H9 (cell line): ENCODE data around the gene VAV1. TPM values are rescaled to one million over a fixed set of nuclear protein-coding genes. Genes with fewer than 3 reads are reported as not detected.

Source experiments
- DNase-seq: peaks from one replicate; pipeline ENCODE4 v3.0.0-alpha.2; 2017
- H2AFZ ChIP-seq: one replicate; pipeline ENCODE4 v1.6.1; 2013; ENCODE audit warnings: mild to moderate bottlenecking, low read length, control low read depth, moderate library complexity
- H2AK5ac ChIP-seq: 2 replicates; pipeline ENCODE4 v1.6.1; 2013; ENCODE audit warnings: low read length, control low read depth, mixed read lengths; ENCODE audit not compliant: insufficient read length
- H2BK120ac ChIP-seq: one replicate; pipeline ENCODE4 v1.6.1; 2013; ENCODE audit warnings: low read depth, mild to moderate bottlenecking, low read length, control low read depth, inconsistent platforms; ENCODE audit not compliant: poor library complexity, severe bottlenecking
- H2BK12ac ChIP-seq: 2 replicates; pipeline ENCODE4 v1.6.1; 2013; ENCODE audit warnings: low read length, control low read depth, mixed read lengths, low read depth; ENCODE audit not compliant: insufficient read length
- H2BK15ac ChIP-seq: 2 replicates; pipeline ENCODE4 v1.6.1; 2013; ENCODE audit warnings: low read depth, low read length, control low read depth
- H2BK20ac ChIP-seq: one replicate; pipeline ENCODE4 v1.6.1; 2013; ENCODE audit warnings: low read depth, mild to moderate bottlenecking, low read length, control low read depth, inconsistent platforms; ENCODE audit not compliant: poor library complexity, severe bottlenecking
- H2BK5ac ChIP-seq: 2 replicates; pipeline ENCODE4 v1.6.1; 2013; ENCODE audit warnings: low read length, control low read depth, mixed read lengths; ENCODE audit not compliant: insufficient read length
- H3K14ac ChIP-seq: 2 replicates; pipeline ENCODE4 v1.6.1; 2013; ENCODE audit warnings: low read length, control low read depth; ENCODE audit not compliant: insufficient read depth
- H3K18ac ChIP-seq: 2 replicates; pipeline ENCODE4 v1.6.1; 2013; ENCODE audit warnings: low read depth, mild to moderate bottlenecking, mixed read lengths, low read length, control low read depth; ENCODE audit not compliant: insufficient read length
- H3K23ac ChIP-seq: 2 replicates; pipeline ENCODE4 v1.6.1; 2013; ENCODE audit warnings: low read length, control low read depth, mixed read lengths, low read depth; ENCODE audit not compliant: insufficient read length
- H3K23me2 ChIP-seq: 2 replicates; pipeline ENCODE4 v1.6.1; 2013; ENCODE audit warnings: low read depth, mild to moderate bottlenecking, mixed read lengths, low read length, control low read depth; ENCODE audit not compliant: insufficient read length, poor library complexity, severe bottlenecking
- H3K27ac ChIP-seq: 2 replicates; pipeline ENCODE4 v1.5.1; 2013; ENCODE audit warnings: low read length, control low read depth, mixed read lengths, low read depth; ENCODE audit not compliant: insufficient read length
- H3K27me3 ChIP-seq: 2 replicates; pipeline ENCODE4 v1.6.1; 2013; ENCODE audit warnings: low read length, control low read depth, inconsistent platforms; ENCODE audit not compliant: insufficient read depth
- H3K4ac ChIP-seq: 2 replicates; pipeline ENCODE4 v1.6.1; 2013; ENCODE audit warnings: low read depth, mild to moderate bottlenecking, control low read depth, inconsistent platforms, low read length, moderate library complexity
- H3K4me1 ChIP-seq: 2 replicates; pipeline ENCODE4 v1.6.1; 2013; ENCODE audit warnings: low read length, control low read depth, inconsistent platforms; ENCODE audit not compliant: insufficient read depth
- H3K4me2 ChIP-seq: 2 replicates; pipeline ENCODE4 v1.6.1; 2013; ENCODE audit warnings: low read length, control low read depth, mixed read lengths; ENCODE audit not compliant: insufficient read length, insufficient read depth
- H3K56ac ChIP-seq: 2 replicates; pipeline ENCODE4 v1.6.1; 2013; ENCODE audit warnings: low read depth, mild to moderate bottlenecking, mixed read lengths, low read length, control low read depth; ENCODE audit not compliant: insufficient read length
- H3K79me1 ChIP-seq: 2 replicates; pipeline ENCODE4 v1.6.1; 2013; ENCODE audit warnings: low read depth, mild to moderate bottlenecking, moderate library complexity, low read length, control low read depth, inconsistent platforms; ENCODE audit not compliant: insufficient read depth, poor library complexity, severe bottlenecking
- H3K79me2 ChIP-seq: 2 replicates; pipeline ENCODE4 v1.6.1; 2013; ENCODE audit warnings: low read length, control low read depth, inconsistent platforms; ENCODE audit not compliant: insufficient read depth
- H3K9ac ChIP-seq: 2 replicates; pipeline ENCODE4 v1.6.1; 2013; ENCODE audit warnings: low read length, control low read depth, mixed read lengths; ENCODE audit not compliant: insufficient read length; ENCODE audit errors: extremely low read depth
- H3K9me3 ChIP-seq: one replicate; pipeline ENCODE4 v1.6.1; 2013; ENCODE audit warnings: low read depth, low read length, inconsistent platforms; ENCODE audit not compliant: control insufficient read depth
- H3T11ph ChIP-seq: one replicate; pipeline ENCODE4 v1.6.1; 2013; ENCODE audit warnings: mild to moderate bottlenecking, low read length, control low read depth, inconsistent platforms
- H4K20me1 ChIP-seq: one replicate; pipeline ENCODE4 v1.6.1; 2013; ENCODE audit not compliant: control insufficient read depth, insufficient read length, insufficient read depth
- H4K5ac ChIP-seq: 2 replicates; pipeline ENCODE4 v1.6.1; 2013; ENCODE audit warnings: low read depth, mild to moderate bottlenecking, mixed read lengths, low read length, control low read depth; ENCODE audit not compliant: insufficient read length
- H4K8ac ChIP-seq: replicated peaks from 2 replicates; pipeline ENCODE4 v1.6.1; 2013; ENCODE audit warnings: low read length, control low read depth, mixed read lengths, low read depth; ENCODE audit not compliant: insufficient read length
- H4K91ac ChIP-seq: 2 replicates; pipeline ENCODE4 v1.6.1; 2013; ENCODE audit warnings: low read depth, mild to moderate bottlenecking, moderate library complexity, mixed read lengths, low read length, control low read depth; ENCODE audit not compliant: insufficient read length
- H3K27ac Mint-ChIP-seq, 3 experiments: 2 replicates in 2 of 3; 3 replicates in 1 of 3; pipeline ENCODE4 v1.8.0; 2020 to 2021; ENCODE audit warnings: mixed read lengths in 3 of 3, mild to moderate bottlenecking in 1 of 3, moderate library complexity in 1 of 3
- H3K27me3 Mint-ChIP-seq: 2 replicates; pipeline ENCODE4 v1.8.0; 2021; ENCODE audit warnings: low read depth, mild to moderate bottlenecking, moderate library complexity, mixed read lengths
- H3K36me3 Mint-ChIP-seq, 3 experiments: 2 replicates in 2 of 3; 3 replicates in 1 of 3; pipeline ENCODE4 v1.8.0; 2020 to 2021; ENCODE audit warnings: low read depth in 3 of 3, mixed read lengths in 3 of 3; ENCODE audit not compliant: insufficient read depth in 1 of 3
- H3K4me1 Mint-ChIP-seq, 2 experiments: 2 replicates each; pipeline ENCODE4 v1.8.0; 2020; ENCODE audit warnings: mixed read lengths in 2 of 2
- H3K4me3 Mint-ChIP-seq, 2 experiments: 2 replicates in 1 of 2; 3 replicates in 1 of 2; pipeline ENCODE4 v1.8.0; 2020 to 2021; ENCODE audit warnings: mild to moderate bottlenecking in 2 of 2, mixed read lengths in 2 of 2, moderate library complexity in 1 of 2
- H3K9me3 Mint-ChIP-seq, 2 experiments: 2 replicates in 1 of 2; 3 replicates in 1 of 2; pipeline ENCODE4 v1.8.0; 2020; ENCODE audit warnings: mild to moderate bottlenecking in 2 of 2, mixed read lengths in 2 of 2, moderate library complexity in 1 of 2
- CTCF ChIP-seq: fragments of 200-600 bp; sonication (generic); conservative IDR thresholded peaks from 3 replicates; pipeline ENCODE4 v1.8.0; 2021; ENCODE audit warnings: antibody characterized with exemption, mild to moderate bottlenecking
- WGBS: extraction: QIAGEN DNeasy Blood & Tissue Kit; methylation state at CpG from one replicate; pipeline ENCODE4 v1.1.7; 2013; ENCODE audit warnings: missing lambda C conversion rate, low lambda C conversion rate, mixed read lengths; ENCODE audit not compliant: insufficient read length; ENCODE audit errors: extremely low coverage; 5-methylcytosine and 5-hydroxymethylcytosine counted together
- total RNA-seq: library from RNA; stranded (reverse); gene quantifications from 2 replicates; pipeline ENCODE4 v1.2.1, GENCODE V29; 2021

Gene VAV1
- total RNA-seq, 1 experiment from 2014 or later, result 0.90 TPM

DNA sequence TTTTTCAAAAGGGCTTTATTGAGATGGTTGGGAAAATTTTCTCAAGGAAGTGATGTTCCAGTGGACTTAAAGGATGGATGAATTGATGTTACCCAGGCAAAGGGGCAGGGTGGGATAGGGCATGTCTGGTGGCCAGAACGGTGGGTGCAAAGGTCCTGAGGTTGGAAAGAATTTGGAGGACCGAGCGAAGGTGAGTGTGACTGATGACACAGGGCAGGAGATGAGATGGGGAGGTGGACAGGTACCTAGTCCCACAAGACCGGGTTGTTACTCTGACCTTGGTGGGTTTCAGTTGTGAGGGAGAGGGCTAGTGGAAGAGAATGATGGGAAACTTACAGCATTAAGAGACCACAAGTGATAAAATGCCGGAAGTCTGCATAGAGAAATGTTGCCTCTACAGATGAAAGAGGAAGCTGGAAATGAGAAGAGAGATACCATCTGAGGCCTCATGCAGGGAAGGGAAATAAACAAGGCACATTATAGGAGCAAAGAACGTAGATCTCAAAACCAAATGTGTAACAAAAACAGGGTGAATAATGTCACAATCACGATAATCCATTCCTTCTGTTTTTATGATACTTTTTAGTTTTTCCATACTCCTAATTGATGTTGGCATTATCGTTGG, 119.4 kb downstream of the VAV1 start:
- WGBS, result no CpG with 5 or more reads among the region's 8 CpGs
- Histone ChIP-seq H3K27ac (no peak overlapping the region), H4K20me1 (no peaks in the 10 kb centered on the region), H3K79me2 (no peaks in the 10 kb centered on the region), H3K4me1 (no peaks in the 10 kb centered on the region), H2BK5ac (no peak overlapping the region), H3K4ac (no peak overlapping the region), H3K14ac (no peak overlapping the region), H3K9ac (no peak overlapping the region), H4K5ac (no peak overlapping the region), H4K91ac (no peak overlapping the region), H3K79me1 (no peaks in the 10 kb centered on the region), H2BK12ac (no peak overlapping the region), H3K4me2 (no peak overlapping the region), H3K56ac (no peak overlapping the region), H2AFZ (no peak overlapping the region), H2AK5ac (no peak overlapping the region), H3T11ph (no peak overlapping the region), H3K23me2 (no peaks in the 10 kb centered on the region), H2BK120ac (no peak overlapping the region), H3K18ac (no peak overlapping the region), H3K23ac (no peak overlapping the region), H3K27me3 (no peaks in the 10 kb centered on the region), H2BK15ac (no peak overlapping the region), H4K8ac (no peak overlapping the region), H2BK20ac (no peak overlapping the region), H3K9me3 (peaks cover 45% of the 10 kb centered on the region)
- no peak for TF ChIP-seq CTCF
- Mint-ChIP-seq H3K27me3 (peaks cover 6% of the 10 kb centered on the region), H3K27ac (no peak overlapping the region), H3K9me3 (peaks cover 84 to 92% of the 10 kb centered on the region in 2 experiments), H3K4me3 (no peak overlapping the region), H3K36me3 (peaks cover 5 to 23% (median 13%) of the 10 kb centered on the region in 3 experiments; a peak in 6 of 7 replicates), H3K4me1 (no peaks in the 10 kb centered on the region)
- no peak for DNase-seq
